WERI-Rb-1 (cell line): ENCODE results near the gene ZNF98.

ENCODE experiments used
- DNase-seq: peaks from one replicate; pipeline ENCODE4 v3.0.0-alpha.2; 2020
- H3K27ac ChIP-seq: fragments of 250-450 bp; sonication (Bioruptor Pico); 2 replicates; pipeline ENCODE4 v1.5.1; 2020; ENCODE audit warnings: mild to moderate bottlenecking, moderate library complexity
- H3K27me3 ChIP-seq: fragments of 250-450 bp; sonication (Bioruptor Pico); 2 replicates; pipeline ENCODE4 v1.5.1; 2021; ENCODE audit warnings: mild to moderate bottlenecking, low read depth, moderate library complexity; ENCODE audit not compliant: insufficient read depth, severe bottlenecking
- H3K36me3 ChIP-seq: fragments of 250-450 bp; sonication (Bioruptor Pico); 2 replicates; pipeline ENCODE4 v1.5.1; 2020; ENCODE audit warnings: mild to moderate bottlenecking, moderate library complexity
- H3K4me3 ChIP-seq: 2 replicates; pipeline ENCODE4 v1.5.1; 2011; ENCODE audit warnings: low read depth, mild to moderate bottlenecking, control low read depth, low read length
- H3K9me3 ChIP-seq: fragments of 250-450 bp; sonication (Bioruptor Pico); 2 replicates; pipeline ENCODE4 v1.5.1; 2021; ENCODE audit warnings: mild to moderate bottlenecking, moderate library complexity; ENCODE audit not compliant: severe bottlenecking
- TF ChIP-seq, protein P1 (sequence below): IDR thresholded peaks from 2 replicates; pipeline ENCODE4 v1.5.1; 2011; ENCODE audit warnings: low read depth, mild to moderate bottlenecking, control low read depth, inconsistent platforms, low read length

The ZNF98 gene

DNA sequence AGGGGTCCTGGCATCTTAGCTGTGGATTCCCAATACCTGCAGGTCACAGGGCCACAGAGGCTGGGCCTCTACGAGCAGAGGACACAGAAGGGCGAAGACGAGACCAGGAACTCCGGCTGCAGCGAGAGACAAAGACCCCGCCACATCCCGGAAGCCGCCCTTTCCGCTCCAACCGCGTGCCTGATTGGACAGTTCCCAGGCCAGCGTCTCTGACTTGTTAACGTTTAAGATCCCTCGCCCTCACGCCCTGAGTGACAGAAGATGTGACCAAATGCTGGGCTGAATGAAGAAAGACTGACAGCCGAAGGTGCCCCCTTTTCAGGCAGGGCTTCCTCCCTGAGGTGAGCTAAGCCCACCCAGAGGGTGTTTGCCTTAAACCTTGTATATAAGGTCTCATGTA, at the start of gene ZNF98:
Gene ZNF98, minus strand, starts transcription at position 136 of the 400 bp plus-strand sequence. Its CDS starts 122 bp downstream, at position 14.
- no peak within 1 kb of the TSS for H3K4me3 ChIP-seq
- DNase-seq, result no peak
- no peak within 1 kb of the TSS for H3K27ac ChIP-seq
- peaks cover 12% of the 10 kb centered on the region for H3K9me3 ChIP-seq
- H3K27me3 ChIP-seq, result peaks cover 21% of the 10 kb centered on the region
- TF ChIP-seq, protein P1, sequence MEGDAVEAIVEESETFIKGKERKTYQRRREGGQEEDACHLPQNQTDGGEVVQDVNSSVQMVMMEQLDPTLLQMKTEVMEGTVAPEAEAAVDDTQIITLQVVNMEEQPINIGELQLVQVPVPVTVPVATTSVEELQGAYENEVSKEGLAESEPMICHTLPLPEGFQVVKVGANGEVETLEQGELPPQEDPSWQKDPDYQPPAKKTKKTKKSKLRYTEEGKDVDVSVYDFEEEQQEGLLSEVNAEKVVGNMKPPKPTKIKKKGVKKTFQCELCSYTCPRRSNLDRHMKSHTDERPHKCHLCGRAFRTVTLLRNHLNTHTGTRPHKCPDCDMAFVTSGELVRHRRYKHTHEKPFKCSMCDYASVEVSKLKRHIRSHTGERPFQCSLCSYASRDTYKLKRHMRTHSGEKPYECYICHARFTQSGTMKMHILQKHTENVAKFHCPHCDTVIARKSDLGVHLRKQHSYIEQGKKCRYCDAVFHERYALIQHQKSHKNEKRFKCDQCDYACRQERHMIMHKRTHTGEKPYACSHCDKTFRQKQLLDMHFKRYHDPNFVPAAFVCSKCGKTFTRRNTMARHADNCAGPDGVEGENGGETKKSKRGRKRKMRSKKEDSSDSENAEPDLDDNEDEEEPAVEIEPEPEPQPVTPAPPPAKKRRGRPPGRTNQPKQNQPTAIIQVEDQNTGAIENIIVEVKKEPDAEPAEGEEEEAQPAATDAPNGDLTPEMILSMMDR, result no peak
- H3K36me3 ChIP-seq, result no peaks in the 10 kb centered on the region

DNA sequence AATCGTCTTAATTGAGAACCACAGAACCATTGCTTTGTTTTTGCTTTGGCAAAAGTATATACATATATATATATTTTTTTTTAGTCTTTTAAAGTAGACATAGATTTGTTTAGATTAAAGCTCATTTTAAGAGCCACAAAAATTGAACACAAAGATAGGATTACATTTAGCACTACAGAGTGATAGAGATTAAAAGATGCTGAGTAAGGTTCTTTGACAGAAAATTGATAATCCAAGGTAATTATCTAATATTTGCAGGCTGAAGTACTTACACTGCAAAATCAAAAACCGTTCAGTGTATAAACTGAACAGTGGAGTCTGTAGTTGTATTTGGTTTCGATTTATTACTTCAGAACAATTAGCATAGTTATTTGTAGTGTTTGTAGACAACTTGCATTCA, 24.5 kb upstream of the ZNF98 start:
- TF ChIP-seq, protein P1, result no peak
- H3K4me3 ChIP-seq, result no peak overlapping the region
- H3K27me3 ChIP-seq, result no peaks in the 10 kb centered on the region
- no peaks in the 10 kb centered on the region for H3K9me3 ChIP-seq
- H3K27ac ChIP-seq, result no peak overlapping the region
- H3K36me3 ChIP-seq, result no peaks in the 10 kb centered on the region
- no peak for DNase-seq

DNA sequence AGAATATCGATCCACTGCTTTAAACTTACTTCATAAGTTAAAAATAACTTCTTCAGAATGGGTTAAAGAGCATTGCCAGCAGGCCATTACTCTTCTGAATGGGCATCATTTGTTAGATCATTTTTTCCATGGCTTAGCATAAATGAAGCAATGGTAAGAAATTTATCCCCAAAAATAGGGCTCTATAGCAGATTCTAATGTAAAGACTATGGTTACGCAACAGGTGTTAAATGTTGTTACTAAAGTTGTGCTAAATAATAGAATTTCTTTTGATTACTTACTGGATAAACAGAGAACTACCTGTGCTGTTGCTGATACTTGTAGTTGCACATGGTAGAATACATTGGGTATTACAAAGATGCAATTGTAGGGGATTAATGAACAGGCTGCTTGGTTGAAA, 15.9 kb upstream of the ZNF98 start:
- TF ChIP-seq, protein P1, result no peak
- no peak overlapping the region for H3K4me3 ChIP-seq
- H3K36me3 ChIP-seq, result no peaks in the 10 kb centered on the region
- no peak overlapping the region for H3K27ac ChIP-seq
- no peaks in the 10 kb centered on the region for H3K9me3 ChIP-seq
- peaks cover 2% of the 10 kb centered on the region for H3K27me3 ChIP-seq
- no peak for DNase-seq

DNA sequence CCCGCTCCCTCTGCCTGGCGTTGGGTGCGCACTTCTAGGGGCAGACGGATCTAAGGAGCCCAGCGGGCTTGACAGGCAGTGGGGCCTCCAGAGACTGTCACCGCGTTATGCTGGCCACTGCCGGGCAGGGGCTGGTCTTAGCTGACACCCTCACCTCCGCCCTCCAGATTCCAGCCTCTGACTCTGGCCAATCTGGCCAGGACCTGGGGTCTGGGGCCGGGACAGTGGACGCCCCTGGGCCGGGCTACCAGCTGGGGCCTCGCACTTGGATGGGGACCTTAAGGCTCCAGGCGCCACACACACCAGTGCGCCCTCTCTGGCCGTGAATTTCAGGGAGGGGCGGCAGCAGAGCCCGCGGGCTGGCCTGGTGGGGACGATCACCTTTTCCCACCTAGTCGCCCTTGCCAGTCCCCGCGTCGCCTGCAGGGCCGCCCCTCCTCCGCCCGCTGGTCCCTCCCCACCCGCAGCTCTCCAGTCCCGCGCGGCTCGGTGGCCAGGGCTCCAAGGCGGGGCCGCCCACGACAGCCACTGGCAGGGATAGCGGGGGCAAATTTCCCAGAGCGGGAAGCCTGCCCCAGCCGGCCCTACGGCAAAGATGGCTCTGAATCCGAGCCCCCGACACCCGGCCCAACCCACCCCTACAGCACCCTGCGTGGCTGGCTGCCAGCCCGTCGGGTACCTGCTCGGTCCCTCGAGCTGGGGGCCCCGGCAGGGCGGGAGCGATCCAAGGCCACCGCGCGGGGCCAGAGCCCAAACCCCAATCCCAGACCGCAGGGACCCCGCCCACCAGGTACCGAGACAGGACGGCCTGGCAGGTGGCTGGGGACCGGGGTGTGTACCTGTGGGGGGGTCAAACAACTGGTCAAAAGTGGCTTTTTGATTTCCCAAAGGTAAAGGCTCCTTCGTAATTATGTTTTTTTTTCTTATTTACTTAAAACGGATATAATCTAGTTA, 6.1 kb upstream of the ZNF98 start:
- Histone ChIP-seq H3K27me3 (peaks cover 37% of the 10 kb centered on the region), H3K9me3 (peaks cover 11% of the 10 kb centered on the region), H3K27ac (no peak overlapping the region), H3K36me3 (no peaks in the 10 kb centered on the region), H3K4me3 (no peak overlapping the region)
- DNase-seq, result no peak
- TF ChIP-seq, protein P1, result no peak

DNA sequence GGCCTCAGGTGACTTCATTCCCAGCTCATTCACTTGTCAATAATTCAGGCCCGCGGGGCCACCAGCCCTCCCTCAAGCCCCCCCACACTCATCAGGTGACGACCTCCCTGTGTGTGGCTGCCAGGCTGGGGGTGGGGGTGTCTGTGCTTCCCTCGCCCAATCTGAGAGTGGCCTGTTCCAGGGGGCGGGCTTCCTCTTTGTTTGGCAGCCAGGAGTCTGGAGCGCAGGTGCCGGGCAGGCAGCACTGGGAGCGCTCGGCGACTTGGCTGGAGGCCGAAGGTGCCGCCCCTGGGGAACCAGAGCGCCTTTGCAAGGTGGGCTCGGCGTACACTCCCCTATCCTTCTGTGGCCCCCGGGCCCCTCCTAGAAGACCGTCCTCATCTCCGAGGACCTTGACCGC, 5.4 kb upstream of the ZNF98 start:
- H3K27me3 ChIP-seq, result peaks cover 37% of the 10 kb centered on the region
- no peaks in the 10 kb centered on the region for H3K36me3 ChIP-seq
- H3K27ac ChIP-seq, result no peak overlapping the region
- H3K4me3 ChIP-seq, result no peak overlapping the region
- H3K9me3 ChIP-seq, result peaks cover 18% of the 10 kb centered on the region
- TF ChIP-seq, protein P1, result no peak
- no peak for DNase-seq

DNA sequence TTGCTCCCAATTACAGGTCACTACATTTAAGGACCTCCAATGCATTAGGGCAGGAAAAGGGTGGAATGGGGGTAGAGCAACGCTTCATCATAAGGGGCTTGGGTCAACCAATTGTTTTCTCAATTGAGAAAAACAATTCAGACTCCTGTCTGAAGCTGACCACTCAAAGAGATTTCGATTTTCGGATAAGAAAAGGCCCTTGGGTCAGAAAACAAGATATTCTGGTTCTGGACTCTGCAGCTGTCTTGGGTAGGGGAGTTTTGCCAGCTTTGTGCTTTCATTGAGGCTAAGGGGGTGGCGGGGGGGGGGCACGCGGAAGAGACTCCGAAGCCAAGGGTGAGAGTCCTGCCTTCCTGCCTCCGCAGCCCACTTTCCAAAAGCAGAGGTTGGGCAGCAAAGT, 4.8 kb upstream of the ZNF98 start:
- DNase-seq, result no peak
- H3K36me3 ChIP-seq, result no peaks in the 10 kb centered on the region
- peaks cover 22% of the 10 kb centered on the region for H3K9me3 ChIP-seq
- TF ChIP-seq, protein P1, result no peak
- H3K27ac ChIP-seq, result no peak overlapping the region
- H3K4me3 ChIP-seq, result no peak overlapping the region
- peaks cover 41% of the 10 kb centered on the region for H3K27me3 ChIP-seq
